Activated T-helper 1 cell treated with Interleukin-2 at 50 U/mL for 16 hours (primary cell): ENCODE measurements around the gene SPAM1.
"Not testable (repeated sequence)": the region's sequence is repeated elsewhere in the genome, so short reads cannot be mapped to it uniquely, and the experiment has no call there.

Source experiments
- DNase-seq: peaks from one replicate; pipeline ENCODE4 v3.0.0-alpha.2; 2020; ENCODE audit warnings: low read depth

The SPAM1 gene, protein sequence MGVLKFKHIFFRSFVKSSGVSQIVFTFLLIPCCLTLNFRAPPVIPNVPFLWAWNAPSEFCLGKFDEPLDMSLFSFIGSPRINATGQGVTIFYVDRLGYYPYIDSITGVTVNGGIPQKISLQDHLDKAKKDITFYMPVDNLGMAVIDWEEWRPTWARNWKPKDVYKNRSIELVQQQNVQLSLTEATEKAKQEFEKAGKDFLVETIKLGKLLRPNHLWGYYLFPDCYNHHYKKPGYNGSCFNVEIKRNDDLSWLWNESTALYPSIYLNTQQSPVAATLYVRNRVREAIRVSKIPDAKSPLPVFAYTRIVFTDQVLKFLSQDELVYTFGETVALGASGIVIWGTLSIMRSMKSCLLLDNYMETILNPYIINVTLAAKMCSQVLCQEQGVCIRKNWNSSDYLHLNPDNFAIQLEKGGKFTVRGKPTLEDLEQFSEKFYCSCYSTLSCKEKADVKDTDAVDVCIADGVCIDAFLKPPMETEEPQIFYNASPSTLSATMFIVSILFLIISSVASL

GRCh38 chr7:123924941-123925340 lies at the start of gene SPAM1:
TSS of gene SPAM1 (plus strand) at chr7:123925241. CDS start at chr7:123953571, 28,330 bp downstream.
- DNase-seq, result no peak

GRCh38 chr7:123876557-123877256 lies 48.3 kb upstream of the SPAM1 start:
- DNase-seq, result no peak

DNA sequence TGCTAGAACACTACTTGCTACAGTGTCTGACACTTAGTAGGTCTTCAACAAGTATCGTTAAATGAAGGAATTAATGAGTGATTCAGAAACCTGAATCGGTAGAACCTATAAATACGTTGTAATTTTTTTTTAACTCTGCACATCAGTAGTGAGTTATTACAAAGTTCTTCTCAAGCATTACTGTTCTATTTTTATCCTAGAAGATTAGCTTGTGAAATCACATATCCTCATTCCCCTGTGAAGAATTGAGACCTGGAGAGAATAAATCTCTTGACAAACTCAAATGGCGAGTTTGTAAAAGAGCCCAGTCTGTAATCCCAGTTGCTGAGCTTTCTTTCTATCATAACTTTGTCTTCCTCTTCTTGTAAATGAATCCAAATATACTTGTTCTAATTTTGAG lies 45.4 kb upstream of the SPAM1 start:
- DNase-seq, result no peak

- DNase-seq, result no peak
Measured at GRCh38 chr7:123881300-123881699, 43.7 kb upstream of the SPAM1 start.

DNA sequence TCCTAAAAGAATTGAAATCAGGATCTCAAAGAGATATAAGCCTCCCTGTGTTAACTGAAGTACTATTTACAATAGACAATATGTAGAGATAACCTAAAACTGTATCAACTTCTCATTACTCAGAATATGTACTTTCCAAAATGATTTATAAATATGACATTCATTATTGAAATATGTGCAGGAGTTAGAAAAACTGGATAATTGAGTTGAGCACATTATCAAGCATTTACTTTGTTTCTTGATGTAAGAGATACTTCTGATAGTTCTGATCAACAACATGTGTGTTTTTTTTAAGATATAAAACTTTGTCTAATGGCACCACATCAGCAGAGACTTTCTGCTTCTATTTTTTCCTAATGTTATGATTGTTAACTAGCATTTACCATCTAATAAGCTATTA lies 41.9 kb upstream of the SPAM1 start:
- no peak for DNase-seq

- no peak for DNase-seq
Measured at GRCh38 chr7:123888192-123888591, 36.8 kb upstream of the SPAM1 start.

DNA sequence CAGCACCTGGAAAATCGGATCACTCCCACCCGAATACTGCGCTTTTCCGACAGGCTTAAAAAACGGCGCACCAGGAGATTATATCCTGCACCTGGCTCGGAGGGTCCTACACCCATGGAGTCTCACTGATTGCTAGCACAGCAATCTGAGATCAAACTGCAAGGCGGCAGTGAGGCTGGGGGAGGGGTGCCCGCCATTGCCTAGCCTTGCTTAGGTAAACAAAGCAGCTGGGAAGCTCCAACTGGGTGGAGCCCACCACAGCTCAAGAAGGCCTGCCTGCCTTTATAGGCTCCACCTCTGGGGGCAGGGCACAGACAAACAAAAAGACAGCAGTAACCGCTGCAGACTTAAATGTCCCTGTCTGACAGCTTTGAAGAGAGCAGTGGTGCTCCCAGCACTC lies 30.3 kb upstream of the SPAM1 start:
- not testable (repeated sequence) for DNase-seq

DNA sequence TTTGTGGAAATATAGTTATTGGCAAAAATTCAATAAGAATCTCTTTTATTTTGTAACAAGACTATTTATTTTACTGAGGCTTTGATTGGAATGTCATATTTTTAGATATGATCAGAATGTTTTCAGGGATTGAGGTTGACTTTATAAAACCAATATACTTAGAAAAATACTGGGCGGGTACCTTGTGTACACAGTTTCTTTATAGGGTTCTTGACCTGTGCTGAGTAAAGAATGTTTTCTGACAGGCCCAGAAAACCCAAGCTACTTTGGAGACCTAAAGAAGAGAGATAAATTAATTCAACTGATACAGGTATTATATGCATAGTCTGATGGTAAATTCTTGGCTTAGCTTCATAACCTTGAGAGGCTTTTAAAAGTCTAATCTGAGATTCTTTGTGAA lies 23.9 kb upstream of the SPAM1 start:
- DNase-seq, result no peak

DNA sequence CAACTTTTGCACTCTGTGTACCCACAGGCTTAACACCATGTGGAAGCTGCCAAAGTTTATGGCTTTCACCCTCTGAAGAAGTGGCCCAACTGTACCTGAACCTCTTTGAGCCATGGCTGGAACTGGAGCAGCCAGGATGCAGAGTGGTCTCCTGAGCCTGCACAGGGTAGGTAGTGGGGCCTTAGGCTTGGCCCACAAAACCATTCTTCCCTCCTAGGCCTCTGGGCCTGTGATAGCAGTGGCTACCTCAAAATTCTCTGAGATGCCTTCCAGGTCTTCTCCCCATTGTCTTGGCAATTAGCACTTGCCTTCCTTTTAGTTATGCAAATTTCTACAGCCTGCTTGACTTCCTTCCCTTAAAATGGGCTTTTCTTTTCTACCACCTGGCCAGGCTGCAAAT lies 19.3 kb upstream of the SPAM1 start:
- DNase-seq, result no peak

GRCh38 chr7:123916240-123916724 lies 8.8 kb upstream of the SPAM1 start:
- no peak for DNase-seq

- DNase-seq, result no peak
Measured at GRCh38 chr7:123917878-123918277, 7.2 kb upstream of the SPAM1 start.

DNA sequence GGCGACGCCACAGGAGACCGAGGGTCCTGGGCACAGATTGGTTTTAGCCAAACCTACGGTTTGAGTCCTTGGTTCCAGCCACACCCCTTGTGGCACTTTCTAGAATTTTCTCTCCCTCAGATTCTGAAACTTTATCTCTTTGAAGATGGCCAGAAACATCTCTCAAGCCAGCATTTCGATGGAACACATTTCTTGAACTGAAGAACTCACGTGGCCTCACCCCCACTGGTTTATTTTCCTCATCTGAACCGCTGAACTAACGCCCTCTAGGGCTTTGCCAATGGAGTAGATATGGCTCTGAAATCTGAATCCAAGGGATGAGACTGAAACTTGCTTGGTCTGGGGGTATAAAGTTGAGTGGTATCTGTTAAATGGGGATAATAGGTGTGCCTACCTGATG lies 6.7 kb upstream of the SPAM1 start:
- no peak for DNase-seq

DNA sequence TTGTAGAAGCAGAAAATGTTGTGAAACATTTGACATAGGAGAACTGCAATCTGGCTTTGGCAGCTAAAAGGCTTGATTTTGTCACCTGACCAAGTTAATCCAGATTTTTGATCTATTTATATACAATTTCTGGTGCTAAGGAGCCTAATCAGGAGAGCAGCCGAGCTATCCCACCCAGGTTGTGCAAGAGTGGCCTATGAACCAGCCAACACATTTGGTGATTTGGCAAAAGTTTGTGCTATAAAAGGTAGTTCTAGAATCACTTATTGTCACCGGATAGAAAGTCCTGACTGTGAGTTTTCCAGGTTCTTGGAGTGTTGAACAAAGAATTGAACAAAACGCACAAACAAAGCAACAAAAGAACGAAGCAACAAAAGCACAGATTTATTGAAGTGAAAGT lies 1.4 kb upstream of the SPAM1 start:
- DNase-seq, result no peak

DNA sequence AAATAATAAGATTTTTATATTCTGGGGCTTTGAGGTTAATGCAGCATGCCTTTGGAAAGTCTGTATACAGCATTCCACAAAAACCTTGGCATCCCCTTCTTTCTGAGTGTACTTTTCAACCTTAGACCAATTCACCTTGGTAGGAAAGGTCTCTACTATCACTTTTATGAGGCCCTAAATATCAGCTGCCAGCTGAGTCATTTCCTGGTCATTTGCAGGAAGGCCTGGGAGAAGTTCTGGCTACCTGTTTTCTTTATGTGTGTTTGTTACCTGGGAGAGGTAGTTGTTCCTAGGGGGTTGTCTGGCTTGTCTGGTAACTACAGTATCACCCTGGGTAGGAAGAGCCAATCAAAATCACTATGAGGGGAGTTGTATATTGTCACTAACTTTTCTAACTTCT lies 4.1 kb downstream of the SPAM1 start:
- DNase-seq, result no peak

DNA sequence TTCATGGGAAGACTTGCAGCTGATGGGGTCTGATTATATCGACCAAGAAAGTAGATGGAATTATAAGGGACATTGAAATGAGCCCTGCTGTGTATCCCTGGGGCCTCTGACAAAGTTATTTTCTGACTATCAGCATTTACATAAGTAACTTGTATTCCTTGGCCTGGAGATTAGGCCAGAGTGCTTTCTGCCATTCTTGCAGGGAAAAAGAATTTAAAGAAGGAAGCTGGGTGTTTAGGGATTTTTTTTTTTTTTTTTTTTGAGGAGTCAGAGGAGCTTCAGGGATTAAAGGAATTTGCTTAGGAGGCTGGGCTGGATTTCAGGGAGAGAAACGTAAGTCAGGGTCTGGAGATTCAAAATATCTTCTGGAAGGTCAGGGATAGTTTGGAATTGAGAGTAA lies 4.6 kb downstream of the SPAM1 start:
- DNase-seq, result no peak

- DNase-seq, result no peak
Measured at GRCh38 chr7:123935436-123936381, 10.7 kb downstream of the SPAM1 start.

- no peak for DNase-seq
Measured at GRCh38 chr7:123936388-123936787, 11.3 kb downstream of the SPAM1 start.

DNA sequence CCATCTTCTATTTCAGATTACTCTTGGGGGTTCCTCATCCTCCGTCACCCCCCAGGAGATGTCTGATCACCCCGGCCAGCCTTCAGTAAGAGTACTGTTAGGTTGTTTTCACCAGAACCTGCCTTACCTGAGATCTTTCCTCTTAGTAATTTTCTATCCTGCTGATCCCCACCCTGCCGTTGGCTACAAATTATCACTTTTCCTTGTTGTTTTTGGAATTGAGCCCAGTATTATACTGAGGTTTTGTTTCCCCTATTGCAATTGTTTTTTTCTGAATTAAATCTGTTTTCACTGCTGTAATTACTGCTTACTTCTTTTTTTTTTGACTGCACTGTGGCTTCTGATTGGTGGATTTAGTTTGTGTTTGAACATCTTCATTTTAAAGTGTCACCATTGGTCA lies 14.7 kb downstream of the SPAM1 start:
- no peak for DNase-seq

DNA sequence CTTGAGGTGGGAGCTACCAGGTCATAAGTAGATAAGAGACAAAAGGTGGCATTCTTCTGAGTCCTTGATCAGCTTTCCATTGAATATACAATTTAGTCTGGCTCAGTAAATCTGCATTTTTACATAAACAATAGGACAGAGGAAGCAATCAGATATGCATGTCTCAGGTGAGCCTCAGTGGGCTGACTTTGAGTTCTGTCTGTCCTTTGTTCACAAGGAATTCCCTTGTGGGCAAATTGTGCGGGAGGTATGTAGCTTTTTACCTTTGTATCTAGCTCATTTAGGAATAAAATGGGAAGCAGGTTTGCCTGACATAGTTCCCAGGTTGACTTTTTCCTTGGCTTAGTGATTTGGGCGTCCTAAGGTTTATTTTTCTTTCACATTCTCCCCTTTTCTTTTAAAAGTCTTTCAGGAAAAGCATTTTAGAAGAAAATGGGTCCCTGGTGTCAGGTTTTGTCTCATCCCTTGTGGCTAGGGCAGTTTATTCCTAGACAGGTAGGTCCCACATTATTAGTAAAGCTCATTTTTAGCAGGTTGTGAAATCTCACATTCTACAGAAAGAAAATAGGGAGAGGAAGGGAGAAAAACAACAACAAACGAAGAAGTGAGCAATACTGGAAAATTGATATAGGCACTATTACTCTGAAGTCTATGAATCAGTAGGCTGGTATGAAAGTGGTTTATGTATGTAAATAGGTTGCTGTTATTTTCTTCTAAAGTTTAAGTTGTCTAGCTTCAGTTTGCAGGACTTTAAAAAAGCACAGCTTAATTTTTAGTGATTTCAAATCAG lies 16.5 kb downstream of the SPAM1 start:
- DNase-seq, result no peak

- no peak for DNase-seq
Measured at GRCh38 chr7:123944395-123944794, 19.4 kb downstream of the SPAM1 start.

GRCh38 chr7:123945938-123946337 lies 20.9 kb downstream of the SPAM1 start:
- no peak for DNase-seq
